HepG2 (cell line): ENCODE results near the gene PSMC3IP. TPM values are rescaled to one million over a fixed set of nuclear protein-coding genes. Genes with fewer than 3 reads are reported as not detected.

ENCODE experiments used
- GFI1 ChIP-seq: sonication (generic); formaldehyde crosslinking; IDR thresholded peaks from 2 replicates; pipeline ENCODE4 v1.5.0; 2020; ENCODE audit warnings: missing genetic modification reagents, mild to moderate bottlenecking, borderline replicate concordance
- LRRFIP1 ChIP-seq: sonication (generic); formaldehyde crosslinking; conservative IDR thresholded peaks from 2 replicates; pipeline ENCODE4 v1.4.0; 2020; ENCODE audit warnings: missing genetic modification reagents
- NBN ChIP-seq: fragments of 450-650 bp; conservative IDR thresholded peaks from 2 replicates; pipeline ENCODE4 v1.6.1; 2017
- PPARG ChIP-seq: conservative IDR thresholded peaks from 2 replicates; pipeline ENCODE4 v1.6.1; 2016; ENCODE audit warnings: missing biosample characterization, missing genetic modification reagents
- PREB ChIP-seq: sonication (generic); formaldehyde crosslinking; IDR thresholded peaks from 2 replicates; pipeline ENCODE4 v1.4.0; 2020; ENCODE audit warnings: missing genetic modification reagents
- RBFOX2 ChIP-seq: fragments of 200-400 bp; formaldehyde crosslinking; IDR thresholded peaks from 2 replicates; pipeline ENCODE4 v1.6.1; 2017; ENCODE audit warnings: low read depth, mild to moderate bottlenecking, low read length
- RORA ChIP-seq: sonication (generic); formaldehyde crosslinking; IDR thresholded peaks from 2 replicates; pipeline ENCODE4 v1.5.0; 2020; ENCODE audit warnings: mild to moderate bottlenecking, missing genetic modification reagents, moderate library complexity
- SALL1 ChIP-seq: sonication (generic); formaldehyde crosslinking; IDR thresholded peaks from 2 replicates; pipeline ENCODE4 v1.8.0; 2022; ENCODE audit warnings: mild to moderate bottlenecking, missing genetic modification reagents
- SATB2 ChIP-seq: sonication (generic); formaldehyde crosslinking; IDR thresholded peaks from 2 replicates; pipeline ENCODE4 v1.5.0; 2020; ENCODE audit warnings: missing genetic modification reagents
- ZFP62 ChIP-seq: sonication (generic); formaldehyde crosslinking; IDR thresholded peaks from 2 replicates; pipeline ENCODE4 v1.4.0; 2020; ENCODE audit warnings: missing genetic modification reagents
- ZNF207 ChIP-seq: fragments of 450-650 bp; IDR thresholded peaks from 2 replicates; pipeline ENCODE4 v1.6.1; 2016; ENCODE audit warnings: antibody characterized with exemption, borderline replicate concordance
- ZNF562 ChIP-seq: sonication (generic); formaldehyde crosslinking; IDR thresholded peaks from 2 replicates; pipeline ENCODE4 v1.8.0; 2022; ENCODE audit warnings: missing genetic modification reagents, borderline replicate concordance
- ZNF629 ChIP-seq: sonication (generic); formaldehyde crosslinking; conservative IDR thresholded peaks from 2 replicates; pipeline ENCODE4 v1.5.0; 2020; ENCODE audit warnings: missing genetic modification reagents
- ZNF773 ChIP-seq: sonication (generic); formaldehyde crosslinking; IDR thresholded peaks from 2 replicates; pipeline ENCODE4 v1.4.0; 2020; ENCODE audit warnings: missing genetic modification reagents, borderline replicate concordance
- polyA plus RNA-seq, 8 experiments: library from polyadenylated mRNA; depleted of rRNA in 3 of 8; stranded (reverse) in 7 of 8; unstranded in 1 of 8; fragments of >200 nt; fragmentation: Illumina TruSeq in 4 of 8; extraction: Trizol in 4 of 8; gene quantifications; 2 replicates each; pipeline versions ENCODE4 v1.2.1 to v1.2.3, GENCODE V29; 2011 to 2016; ENCODE audit warnings: low read depth in 4 of 8, missing spikeins in 1 of 8, mixed read lengths in 1 of 8; ENCODE audit not compliant: insufficient read depth in 1 of 8
- total RNA-seq, 5 experiments: library from RNA; depleted of rRNA; stranded (reverse); fragments of >200 nt; fragmentation: Illumina TruSeq; extraction: Trizol; gene quantifications; 2 replicates each; pipeline ENCODE4 v1.2.3, GENCODE V29; 2016; ENCODE audit warnings: low read depth in 1 of 5
- TF ChIP-seq, protein P1 (sequence below): sonication (generic); formaldehyde crosslinking; IDR thresholded peaks from 2 replicates; pipeline ENCODE4 v1.8.0; 2022; ENCODE audit warnings: mild to moderate bottlenecking, missing genetic modification reagents
- TF ChIP-seq, protein P2 (sequence below), 2 experiments: sonication (generic) in 1 of 2; formaldehyde crosslinking in 1 of 2; IDR thresholded peaks; 2 replicates each; pipeline versions ENCODE4 v1.5.1 to v1.6.1; 2011 to 2020; ENCODE audit warnings: borderline replicate concordance in 1 of 2, low read depth in 1 of 2, low read length in 1 of 2, mild to moderate bottlenecking in 1 of 2, missing genetic modification reagents in 1 of 2, moderate library complexity in 1 of 2
- TF ChIP-seq, protein P3 (sequence below): conservative IDR thresholded peaks from 2 replicates; pipeline ENCODE4 v1.6.1; 2018; ENCODE audit warnings: missing genetic modification reagents
- TF ChIP-seq, protein P4 (sequence below): sonication (generic); formaldehyde crosslinking; IDR thresholded peaks from 2 replicates; pipeline ENCODE4 v1.5.0; 2020; ENCODE audit warnings: mild to moderate bottlenecking, missing genetic modification reagents, borderline replicate concordance

Gene PSMC3IP
- total and polyA plus RNA-seq, 2 of the 13 experiments (the other 11 are each of a cell fraction or from before 2014, with no cell fraction given) = 6.5 to 22.4 TPM

GRCh38 chr17:42562388-42563142, 15.0 kb downstream of the PSMC3IP start (continued):
- TF ChIP-seq ZNF562 (CRISPR knock-in tag) (no peak), SATB2 (CRISPR knock-in tag) (peak; percentile 34; the same call in 1 of the 2 replicates), ZNF773 (CRISPR knock-in tag) (peak; percentile 90), PREB (CRISPR knock-in tag) (peak; percentile 41; the same call in 1 of the 2 replicates), ZNF629 (CRISPR knock-in tag) (no peak), GFI1 (peak; percentile 46), SALL1 (CRISPR knock-in tag) (peak; percentile 10; the same call in 1 of the 2 replicates), NBN (no peak), RBFOX2 (peak; percentile 95), LRRFIP1 (no peak), ZFP62 (CRISPR knock-in tag) (no peak), ZNF207 (no peak), RORA (no peak), PPARG (CRISPR knock-in tag) (no peak)
- TF ChIP-seq, protein P1, sequence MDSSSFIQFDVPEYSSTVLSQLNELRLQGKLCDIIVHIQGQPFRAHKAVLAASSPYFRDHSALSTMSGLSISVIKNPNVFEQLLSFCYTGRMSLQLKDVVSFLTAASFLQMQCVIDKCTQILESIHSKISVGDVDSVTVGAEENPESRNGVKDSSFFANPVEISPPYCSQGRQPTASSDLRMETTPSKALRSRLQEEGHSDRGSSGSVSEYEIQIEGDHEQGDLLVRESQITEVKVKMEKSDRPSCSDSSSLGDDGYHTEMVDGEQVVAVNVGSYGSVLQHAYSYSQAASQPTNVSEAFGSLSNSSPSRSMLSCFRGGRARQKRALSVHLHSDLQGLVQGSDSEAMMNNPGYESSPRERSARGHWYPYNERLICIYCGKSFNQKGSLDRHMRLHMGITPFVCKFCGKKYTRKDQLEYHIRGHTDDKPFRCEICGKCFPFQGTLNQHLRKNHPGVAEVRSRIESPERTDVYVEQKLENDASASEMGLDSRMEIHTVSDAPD (CRISPR knock-in tag) = no peak
- TF ChIP-seq, protein P2, sequence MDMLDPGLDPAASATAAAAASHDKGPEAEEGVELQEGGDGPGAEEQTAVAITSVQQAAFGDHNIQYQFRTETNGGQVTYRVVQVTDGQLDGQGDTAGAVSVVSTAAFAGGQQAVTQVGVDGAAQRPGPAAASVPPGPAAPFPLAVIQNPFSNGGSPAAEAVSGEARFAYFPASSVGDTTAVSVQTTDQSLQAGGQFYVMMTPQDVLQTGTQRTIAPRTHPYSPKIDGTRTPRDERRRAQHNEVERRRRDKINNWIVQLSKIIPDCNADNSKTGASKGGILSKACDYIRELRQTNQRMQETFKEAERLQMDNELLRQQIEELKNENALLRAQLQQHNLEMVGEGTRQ (IDR thresholded peaks at IDR 0.05; ENCODE audit: low read depth, low read length) = no peak
- TF ChIP-seq, protein P2 (CRISPR knock-in tag; IDR thresholded peaks at IDR 0.05; ENCODE audit: borderline replicate concordance) = no peak
- TF ChIP-seq, protein P3, sequence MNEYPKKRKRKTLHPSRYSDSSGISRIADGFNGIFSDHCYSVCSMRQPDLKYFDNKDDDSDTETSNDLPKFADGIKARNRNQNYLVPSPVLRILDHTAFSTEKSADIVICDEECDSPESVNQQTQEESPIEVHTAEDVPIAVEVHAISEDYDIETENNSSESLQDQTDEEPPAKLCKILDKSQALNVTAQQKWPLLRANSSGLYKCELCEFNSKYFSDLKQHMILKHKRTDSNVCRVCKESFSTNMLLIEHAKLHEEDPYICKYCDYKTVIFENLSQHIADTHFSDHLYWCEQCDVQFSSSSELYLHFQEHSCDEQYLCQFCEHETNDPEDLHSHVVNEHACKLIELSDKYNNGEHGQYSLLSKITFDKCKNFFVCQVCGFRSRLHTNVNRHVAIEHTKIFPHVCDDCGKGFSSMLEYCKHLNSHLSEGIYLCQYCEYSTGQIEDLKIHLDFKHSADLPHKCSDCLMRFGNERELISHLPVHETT = no peak; the same call in 1 of the 2 replicates
- TF ChIP-seq, protein P4, sequence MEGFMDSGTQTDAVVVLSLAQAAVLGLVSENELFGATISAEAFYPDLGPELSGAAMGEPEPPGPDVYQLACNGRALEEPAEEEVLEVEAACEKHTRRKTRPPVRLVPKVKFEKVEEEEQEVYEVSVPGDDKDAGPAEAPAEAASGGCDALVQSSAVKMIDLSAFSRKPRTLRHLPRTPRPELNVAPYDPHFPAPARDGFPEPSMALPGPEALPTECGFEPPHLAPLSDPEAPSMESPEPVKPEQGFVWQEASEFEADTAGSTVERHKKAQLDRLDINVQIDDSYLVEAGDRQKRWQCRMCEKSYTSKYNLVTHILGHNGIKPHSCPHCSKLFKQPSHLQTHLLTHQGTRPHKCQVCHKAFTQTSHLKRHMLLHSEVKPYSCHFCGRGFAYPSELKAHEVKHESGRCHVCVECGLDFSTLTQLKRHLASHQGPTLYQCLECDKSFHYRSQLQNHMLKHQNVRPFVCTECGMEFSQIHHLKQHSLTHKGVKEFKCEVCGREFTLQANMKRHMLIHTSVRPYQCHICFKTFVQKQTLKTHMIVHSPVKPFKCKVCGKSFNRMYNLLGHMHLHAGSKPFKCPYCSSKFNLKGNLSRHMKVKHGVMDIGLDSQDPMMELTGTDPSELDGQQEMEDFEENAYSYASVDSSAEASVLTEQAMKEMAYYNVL (CRISPR knock-in tag) = no peak
